Esophagus squamous epithelium (tissue), 4 donors: Measurements from ENCODE around the gene WRAP53.

Experiments used
- CTCF ChIP-seq, 6 experiments: fragments of 450-650 bp in 4 of 6; fragments of 200-600 bp in 2 of 6; sonication (generic) in 2 of 6; IDR thresholded peaks; one replicate each; pipeline ENCODE4 v1.5.1; 2016 to 2019; ENCODE audit warnings: antibody characterized with exemption in 6 of 6, mild to moderate bottlenecking in 4 of 6, moderate library complexity in 4 of 6
- POLR2A ChIP-seq, 4 donors: fragments of 450-650 bp; IDR thresholded peaks; one replicate each; pipeline ENCODE4 v1.6.1; 2017; ENCODE audit warnings: antibody characterized with exemption in 4 of 4, mild to moderate bottlenecking in 4 of 4, moderate library complexity in 3 of 4

DNA sequence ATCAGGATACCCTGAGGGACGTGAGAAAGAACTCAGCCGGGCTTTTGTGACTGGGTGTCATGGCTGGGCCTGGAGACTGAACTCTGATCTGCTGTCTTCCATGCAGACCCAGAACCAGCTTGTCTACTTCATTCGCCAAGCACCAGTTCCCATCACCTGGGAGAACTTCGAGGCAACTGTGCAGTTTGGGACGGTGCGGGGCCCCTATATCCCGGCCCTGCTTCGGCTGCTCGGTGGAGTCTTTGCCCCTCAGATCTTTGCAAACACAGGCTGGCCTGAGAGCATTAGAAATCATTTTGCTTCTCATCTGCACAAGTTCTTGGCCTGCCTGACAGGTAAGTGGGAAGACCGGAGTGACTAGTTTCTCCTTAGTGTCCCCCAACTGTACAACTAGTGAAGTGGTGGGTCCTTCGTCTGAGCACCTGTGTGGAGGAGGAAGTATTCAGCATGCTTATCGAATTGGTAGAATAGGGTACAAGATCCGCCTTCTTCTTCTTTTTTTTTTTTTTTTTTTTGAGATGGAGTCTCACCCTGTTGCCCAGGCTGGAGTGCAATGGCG lies 44.8 kb downstream of the WRAP53 start:
- TF ChIP-seq CTCF (IDR thresholded peaks at IDR 0.05) = no peak
- no peak for TF ChIP-seq POLR2A (IDR thresholded peaks at IDR 0.05)
